GM12878 (cell line): ENCODE data around the gene P2RX2. TPM values are rescaled to one million over a fixed set of nuclear protein-coding genes. Genes with fewer than 3 reads are reported as not detected.

ENCODE experiments used
- ATAC-seq: fragments of 200-7000 bp; cut with Tn5 transposase; 3 replicates; pipeline ENCODE4 v1.9.1; 2020; ENCODE audit warnings: mild to moderate bottlenecking, moderate library complexity
- BruUV-seq: library from RNA; stranded (reverse); fragments of 400-500 nt; replicated peaks from 2 replicates; lab custom pipeline; 2021; lab: Mats Ljungman, UMichigan
- CTCF ChIA-PET: fragments of 300-600 bp; sonication (Branson Sonifier 250); formaldehyde crosslinking; extraction: SDS; loops from one replicate; lab custom pipeline; 2021; ENCODE audit warnings: inconsistent platforms; lab: Yijun Ruan, JAX
- POLR2A ChIA-PET: fragments of 350-600 bp; formaldehyde crosslinking; extraction: SDS; loops from one replicate; lab custom pipeline; 2021; ENCODE audit warnings: inconsistent platforms; lab: Charles Lee
- RAD21 ChIA-PET: fragments of 300-600 bp; sonication (Branson Sonifier 250); formaldehyde crosslinking; loops from one replicate; lab custom pipeline; 2023; ENCODE audit warnings: antibody characterized with exemption; ENCODE audit not compliant: unreplicated experiment; lab: Charles Lee
- SMC1A ChIA-PET: fragments of 300-600 bp; sonication (Branson Sonifier 250); formaldehyde crosslinking; loops from one replicate; lab custom pipeline; 2023; ENCODE audit not compliant: unreplicated experiment, uncharacterized antibody; lab: Charles Lee
- DNase-seq: peaks from one replicate; pipeline ENCODE4 v3.0.0-alpha.2; 2011; ENCODE audit warnings: low read depth, low spot score
- FAIRE-seq: peaks from 3 replicates; lab custom pipeline; 2011; peaks lifted over from hg19 to GRCh38; lab: Jason Lieb, UNC
- H2AFZ ChIP-seq: 2 replicates; pipeline ENCODE4 v1.6.0; 2011; ENCODE audit warnings: low read depth, low read length, control low read depth; ENCODE audit not compliant: control insufficient read depth
- H3K27ac ChIP-seq: 2 replicates; pipeline ENCODE4 v1.5.1; 2011; ENCODE audit warnings: control low read depth; ENCODE audit not compliant: control insufficient read depth, insufficient read depth
- H3K27me3 ChIP-seq, 2 experiments: replicated peaks in 1 of 2; 2 replicates each; pipeline versions ENCODE4 v1.6.0 to v1.6.1; 2011; ENCODE audit warnings: low read length in 1 of 2; ENCODE audit not compliant: control insufficient read depth in 2 of 2, insufficient read depth in 2 of 2
- H3K36me3 ChIP-seq, 2 experiments: 2 replicates each; pipeline ENCODE4 v1.5.1; 2011; ENCODE audit warnings: low read length in 1 of 2; ENCODE audit not compliant: control insufficient read depth in 2 of 2, insufficient read depth in 2 of 2
- H3K4me1 ChIP-seq: 2 replicates; pipeline ENCODE4 v1.6.1; 2011; ENCODE audit warnings: mild to moderate bottlenecking, low read length, moderate library complexity, mixed read lengths; ENCODE audit not compliant: control insufficient read depth, insufficient read depth
- H3K4me2 ChIP-seq: 2 replicates; pipeline ENCODE4 v1.6.0; 2011; ENCODE audit warnings: control low read depth; ENCODE audit not compliant: control insufficient read depth, insufficient read depth
- H3K4me3 ChIP-seq: fragments of 200-600 bp; sonication (generic); 2 replicates; pipeline ENCODE4 v1.5.1; 2016
- H3K79me2 ChIP-seq: 2 replicates; pipeline ENCODE4 v1.6.0; 2011; ENCODE audit warnings: low read length; ENCODE audit not compliant: control insufficient read depth, insufficient read depth
- H3K9ac ChIP-seq: 2 replicates; pipeline ENCODE4 v1.8.0; 2011; ENCODE audit warnings: low read length, control low read depth, mixed read lengths; ENCODE audit not compliant: control insufficient read depth, insufficient read depth
- H3K9me3 ChIP-seq: replicated peaks from 3 replicates; pipeline ENCODE4 v1.5.1; 2011; ENCODE audit warnings: mild to moderate bottlenecking, low read length; ENCODE audit not compliant: control insufficient read depth, insufficient read depth
- H4K20me1 ChIP-seq: 2 replicates; pipeline ENCODE4 v1.6.0; 2011; ENCODE audit not compliant: control insufficient read depth, insufficient read depth
- IRF4 ChIP-seq: IDR thresholded peaks from 2 replicates; pipeline ENCODE4 v1.6.1; 2011; ENCODE audit warnings: low read depth, low read length
- KDM1A ChIP-seq: fragments of 200-600 bp; sonication (generic); IDR thresholded peaks from 2 replicates; pipeline ENCODE4 v1.6.1; 2016; ENCODE audit warnings: borderline replicate concordance
- NFYA ChIP-seq: IDR thresholded peaks from 2 replicates; pipeline ENCODE4 v1.6.1; 2011; ENCODE audit warnings: low read depth, mild to moderate bottlenecking, low read length, improper control_type of control experiment, borderline replicate concordance
- YBX1 ChIP-seq: fragments of 450-650 bp; IDR thresholded peaks from 2 replicates; pipeline ENCODE4 v1.6.1; 2016; ENCODE audit warnings: antibody characterized with exemption
- WGBS: methylation state at CpG from one replicate; pipeline ENCODE4 v1.1.6; 2016; ENCODE audit warnings: low lambda C conversion rate; ENCODE audit not compliant: insufficient replicate concordance, insufficient coverage; ENCODE audit errors: missing lambda C conversion rate; 5-methylcytosine and 5-hydroxymethylcytosine counted together
- in situ Hi-C: fragments of 300-500 bp; cut with MboI; formaldehyde crosslinking; loops from 9 replicates; pipeline ENCODE4 v1.14.3; 2018; ENCODE audit warnings: mixed read lengths
- intact Hi-C: fragments of 100-400 bp; cut with micrococcal nuclease; formaldehyde crosslinking; loops from one replicate; pipeline ENCODE4 v1.14.2; 2022; ENCODE audit not compliant: unreplicated experiment
- microRNA-seq: library from miRNA; unstranded; fragments of <30 nt; microRNA quantifications from one replicate; pipeline ENCODE4, GENCODE V29; 2018
- polyA plus RNA-seq, 11 experiments: library from polyadenylated mRNA; depleted of rRNA in 4 of 11; unstranded in 6 of 11; stranded (reverse) in 5 of 11; fragments of >200 nt; fragmentation: Nextera tagmentation in 4 of 11; fragmentation: Illumina TruSeq in 1 of 11; extraction: Ambion mirVana in 4 of 11; extraction: Trizol in 1 of 11; gene quantifications; 1 replicate in 1 of 11; 2 replicates in 10 of 11; pipeline versions ENCODE4 v1.2.1 to v1.2.3, GENCODE V29; 2011 to 2016; ENCODE audit warnings: inconsistent platforms in 2 of 11, missing spikeins in 2 of 11, low read depth in 1 of 11
- small RNA-seq: library from RNA; depleted of rRNA; stranded (forward); fragments of <200 nt; gene quantifications from one replicate; pipeline ENCODE3, GENCODE V24; 2014
- total RNA-seq, 4 experiments: library from RNA; depleted of rRNA in 3 of 4; stranded (reverse); fragments of >200 nt in 3 of 4; fragmentation: Illumina TruSeq in 1 of 4; extraction: Trizol in 1 of 4; gene quantifications; 2 replicates each; pipeline versions ENCODE4 v1.2.1 to v1.2.3, GENCODE V29; 2013 to 2021

The P2RX2 gene
- total and polyA plus RNA-seq, 10 of the 15 experiments (the other 5 are each of a cell fraction or from before 2014, with no cell fraction given): not detected

DNA sequence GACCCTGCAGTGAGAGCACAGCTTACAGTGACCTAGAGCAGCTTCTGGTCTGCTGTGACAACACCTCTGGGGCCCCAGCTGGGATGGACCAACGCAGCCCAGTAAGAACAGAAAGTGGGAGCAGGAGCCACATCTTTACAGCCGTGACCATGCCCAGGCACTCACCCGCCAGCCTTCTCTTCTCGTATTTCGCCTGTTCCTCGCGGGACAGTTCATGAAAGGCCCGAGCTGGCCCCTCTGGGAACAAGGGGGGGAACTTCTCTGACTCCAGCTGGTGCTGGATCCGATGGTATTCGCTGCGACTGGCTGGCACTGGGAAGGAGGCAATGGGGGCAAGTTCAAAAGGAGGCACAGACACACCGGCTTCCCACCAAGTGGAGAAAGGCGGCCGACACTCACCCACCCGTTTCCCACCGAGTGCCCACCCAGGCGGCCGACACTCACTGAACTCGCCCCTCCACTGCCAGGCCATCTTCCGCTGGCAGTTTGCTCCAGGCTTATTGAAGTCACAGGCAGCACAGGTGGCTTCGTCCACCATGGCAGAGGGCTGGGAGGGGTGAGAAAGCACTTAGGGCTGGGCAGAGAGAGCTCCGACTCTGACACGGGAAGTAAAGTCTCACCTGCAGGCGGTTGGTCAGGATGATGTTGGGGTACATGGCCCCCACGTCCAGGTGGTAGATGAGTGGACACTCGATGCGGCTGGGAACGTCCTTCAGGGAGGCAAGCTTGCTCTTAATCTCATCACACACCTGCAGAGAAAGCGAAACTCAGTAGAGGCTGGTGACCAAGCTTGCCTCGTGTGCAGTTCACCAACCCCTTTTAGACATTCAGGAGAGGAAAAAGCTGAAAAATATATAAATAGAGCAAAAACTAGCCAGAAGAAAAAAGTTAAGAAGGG lies 49.9 kb downstream of the P2RX2 start (continued):
- TF ChIP-seq NFYA: no peak
- TF ChIP-seq, all 136 proteins: peak for 0

DNA sequence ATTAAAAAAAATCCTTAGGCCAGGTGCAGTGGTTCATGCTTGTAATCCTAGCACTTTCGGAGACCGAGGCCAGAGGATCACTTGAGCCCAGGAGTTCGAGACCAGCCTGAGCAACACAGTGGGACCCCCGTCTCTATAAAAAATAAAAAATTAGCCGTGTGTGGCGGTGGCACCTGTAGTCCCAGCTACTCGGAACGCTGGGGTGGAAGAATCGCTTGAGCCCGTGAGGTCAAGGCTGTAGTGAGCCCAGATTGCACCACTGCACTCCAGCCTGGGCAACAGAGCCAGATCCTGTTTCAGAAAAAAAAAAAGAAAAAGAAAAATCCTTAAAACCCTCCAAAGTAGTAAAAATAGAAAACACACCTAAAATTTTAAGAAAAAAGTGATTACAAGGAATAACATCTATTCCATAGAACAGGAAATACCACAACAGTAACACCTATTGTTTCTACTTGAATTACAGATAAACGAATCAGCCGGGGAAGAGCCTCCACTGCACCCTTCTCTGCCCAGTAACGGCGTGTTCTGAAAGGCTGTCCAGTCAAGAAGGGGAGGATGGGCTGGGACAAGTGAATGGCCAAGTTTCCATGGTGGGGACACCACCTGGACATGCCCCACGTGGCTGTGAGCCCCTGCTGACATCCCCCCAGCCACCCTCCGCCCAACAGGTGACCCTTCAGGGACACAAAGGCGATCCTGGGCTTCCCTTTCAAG lies 50.7 kb downstream of the P2RX2 start:
- Histone ChIP-seq H2AFZ (no peak overlapping the region), H3K9me3 (no peaks in the 10 kb centered on the region), H3K4me3 (no peak overlapping the region), H3K27me3 (no peaks in the 10 kb centered on the region), H3K36me3 (peaks cover 23 to 45% of the 10 kb centered on the region in 2 experiments), H3K4me2 (no peak overlapping the region), H3K4me1 (no peaks in the 10 kb centered on the region), H4K20me1 (no peaks in the 10 kb centered on the region), H3K9ac (no peak overlapping the region), H3K27ac (no peak overlapping the region), H3K79me2 (no peaks in the 10 kb centered on the region)
- TF ChIP-seq IRF4: no peak
- TF ChIP-seq YBX1: no peak
- no peak for TF ChIP-seq KDM1A
- ChIA-PET SMC1A (no interaction called here), RAD21 (no interaction called here), CTCF (no interaction called here), POLR2A (no interaction called here)
- no peak for ATAC-seq
- no TSS peak for BruUV-seq
- intact Hi-C loops: no loop called here
- in situ Hi-C loops: no loop called here
- FAIRE-seq: no peak
- WGBS: 94% methylated on average over 17 of the region's 17 CpGs
- DNase-seq: no peak

Small RNA genes lying within 50 kb of the gene (microRNA-seq; reads per million reads assigned to microRNA genes)
- gene MIR6763: 1.1 reads per million

Small RNA genes lying within 50 kb of the gene (small RNA-seq; reads per million reads assigned to genes)
- gene MIR6763: not detected

Other genes with a start within 250 kb of the P2RX2 start
- 4.5 and 6.3 TPM in 2 replicates for gene FBRSL1, start 128.6 kb upstream of the P2RX2 start, total RNA-seq (2014; rRNA removed)
- 2.0 and 6.7 TPM in 2 replicates for gene FBRSL1, start 128.6 kb upstream of the P2RX2 start, total RNA-seq (2014; rRNA removed; fragmentation: Illumina TruSeq; extraction: Trizol)
- 53.4 and 55.1 TPM in 2 replicates for gene FBRSL1, start 128.6 kb upstream of the P2RX2 start, total RNA-seq (2021)
- 0.40 and 0.81 TPM in 2 replicates for gene FBRSL1, start 128.6 kb upstream of the P2RX2 start, polyA plus RNA-seq (2011; rRNA removed)
- gene FBRSL1, start 128.6 kb upstream of the P2RX2 start, polyA plus RNA-seq (2014; fragmentation: Illumina TruSeq; extraction: Trizol): 1.1 and 12.3 TPM in 2 replicates
- under 1 TPM; 0.19 to 0.58 TPM for gene FBRSL1, start 128.6 kb upstream of the P2RX2 start, polyA plus RNA-seq (2014; fragmentation: Nextera tagmentation; extraction: Ambion mirVana)
- 19.9 and 29.3 TPM in 2 replicates for gene FBRSL1, start 128.6 kb upstream of the P2RX2 start, polyA plus RNA-seq (2014; rRNA removed)
- 1 to 10 TPM; 1.4 to 1.9 TPM for gene FBRSL1, start 128.6 kb upstream of the P2RX2 start, polyA plus RNA-seq (2016; fragmentation: Nextera tagmentation; extraction: Ambion mirVana)
- not detected in 2 replicates for gene LRCOL1, start 8.2 kb upstream of the P2RX2 start, total RNA-seq (2014; rRNA removed)
- gene LRCOL1, start 8.2 kb upstream of the P2RX2 start, total RNA-seq (2014; rRNA removed; fragmentation: Illumina TruSeq; extraction: Trizol): not detected in 2 replicates
- gene LRCOL1, start 8.2 kb upstream of the P2RX2 start, total RNA-seq (2021): not detected in 2 replicates
- gene LRCOL1, start 8.2 kb upstream of the P2RX2 start, polyA plus RNA-seq (2011; rRNA removed): not detected in 2 replicates
- gene LRCOL1, start 8.2 kb upstream of the P2RX2 start, polyA plus RNA-seq (2014; fragmentation: Illumina TruSeq; extraction: Trizol): not detected in 2 replicates
- gene LRCOL1, start 8.2 kb upstream of the P2RX2 start, polyA plus RNA-seq (2014; fragmentation: Nextera tagmentation; extraction: Ambion mirVana): not detected
- not detected in 2 replicates for gene LRCOL1, start 8.2 kb upstream of the P2RX2 start, polyA plus RNA-seq (2014; rRNA removed)
- not detected for gene LRCOL1, start 8.2 kb upstream of the P2RX2 start, polyA plus RNA-seq (2016; fragmentation: Nextera tagmentation; extraction: Ambion mirVana)
- gene POLE, start 68.6 kb downstream of the P2RX2 start, total RNA-seq (2014; rRNA removed): 56.1 and 69.6 TPM in 2 replicates
- gene POLE, start 68.6 kb downstream of the P2RX2 start, total RNA-seq (2014; rRNA removed; fragmentation: Illumina TruSeq; extraction: Trizol): 24.8 and 26.7 TPM in 2 replicates
- gene POLE, start 68.6 kb downstream of the P2RX2 start, total RNA-seq (2021): 86.8 and 103 TPM in 2 replicates
- gene POLE, start 68.6 kb downstream of the P2RX2 start, polyA plus RNA-seq (2011; rRNA removed): 21.4 and 43.6 TPM in 2 replicates
- gene POLE, start 68.6 kb downstream of the P2RX2 start, polyA plus RNA-seq (2014; fragmentation: Illumina TruSeq; extraction: Trizol): 29.8 and 50.0 TPM in 2 replicates
- 1 to 10 TPM; 2.3 to 3.5 TPM for gene POLE, start 68.6 kb downstream of the P2RX2 start, polyA plus RNA-seq (2014; fragmentation: Nextera tagmentation; extraction: Ambion mirVana)
- 84.2 and 91.5 TPM in 2 replicates for gene POLE, start 68.6 kb downstream of the P2RX2 start, polyA plus RNA-seq (2014; rRNA removed)
- gene POLE, start 68.6 kb downstream of the P2RX2 start, polyA plus RNA-seq (2016; fragmentation: Nextera tagmentation; extraction: Ambion mirVana): 10 to 100 TPM; 28.7 to 30.6 TPM
- 61.5 and 65.0 TPM in 2 replicates for gene PXMP2, start 68.8 kb downstream of the P2RX2 start, total RNA-seq (2014; rRNA removed)
- gene PXMP2, start 68.8 kb downstream of the P2RX2 start, total RNA-seq (2014; rRNA removed; fragmentation: Illumina TruSeq; extraction: Trizol): 37.6 and 38.1 TPM in 2 replicates
- gene PXMP2, start 68.8 kb downstream of the P2RX2 start, total RNA-seq (2021): 40.9 and 41.5 TPM in 2 replicates
- 31.6 and 36.4 TPM in 2 replicates for gene PXMP2, start 68.8 kb downstream of the P2RX2 start, polyA plus RNA-seq (2011; rRNA removed)
- 18.4 and 42.6 TPM in 2 replicates for gene PXMP2, start 68.8 kb downstream of the P2RX2 start, polyA plus RNA-seq (2014; fragmentation: Illumina TruSeq; extraction: Trizol)
- gene PXMP2, start 68.8 kb downstream of the P2RX2 start, polyA plus RNA-seq (2014; fragmentation: Nextera tagmentation; extraction: Ambion mirVana): 10 to 100 TPM in 1 of 2 experiments, 1 to 10 TPM in 1; 4.0 to 10.3 TPM
- gene PXMP2, start 68.8 kb downstream of the P2RX2 start, polyA plus RNA-seq (2014; rRNA removed): 68.5 and 73.6 TPM in 2 replicates
- 10 to 100 TPM; 66.7 to 97.8 TPM for gene PXMP2, start 68.8 kb downstream of the P2RX2 start, polyA plus RNA-seq (2016; fragmentation: Nextera tagmentation; extraction: Ambion mirVana)
- 71.2 and 81.8 TPM in 2 replicates for gene PGAM5, start 92.1 kb downstream of the P2RX2 start, total RNA-seq (2014; rRNA removed)
- gene PGAM5, start 92.1 kb downstream of the P2RX2 start, total RNA-seq (2014; rRNA removed; fragmentation: Illumina TruSeq; extraction: Trizol): 47.6 and 55.7 TPM in 2 replicates
- gene PGAM5, start 92.1 kb downstream of the P2RX2 start, total RNA-seq (2021): 79.7 and 90.9 TPM in 2 replicates
- gene PGAM5, start 92.1 kb downstream of the P2RX2 start, polyA plus RNA-seq (2011; rRNA removed): 16.2 and 27.7 TPM in 2 replicates
- 16.5 and 44.3 TPM in 2 replicates for gene PGAM5, start 92.1 kb downstream of the P2RX2 start, polyA plus RNA-seq (2014; fragmentation: Illumina TruSeq; extraction: Trizol)
- gene PGAM5, start 92.1 kb downstream of the P2RX2 start, polyA plus RNA-seq (2014; fragmentation: Nextera tagmentation; extraction: Ambion mirVana): 10 to 100 TPM in 1 of 2 experiments, 1 to 10 TPM in 1; 9.6 to 16.4 TPM
- gene PGAM5, start 92.1 kb downstream of the P2RX2 start, polyA plus RNA-seq (2014; rRNA removed): 66.9 and 68.4 TPM in 2 replicates
- 10 to 100 TPM in 1 of 2 experiments, 1 to 10 TPM in 1; 8.2 to 46.3 TPM for gene PGAM5, start 92.1 kb downstream of the P2RX2 start, polyA plus RNA-seq (2016; fragmentation: Nextera tagmentation; extraction: Ambion mirVana)
- 53.6 and 57.3 TPM in 2 replicates for gene ANKLE2, start 143.1 kb downstream of the P2RX2 start, total RNA-seq (2014; rRNA removed)
- gene ANKLE2, start 143.1 kb downstream of the P2RX2 start, total RNA-seq (2014; rRNA removed; fragmentation: Illumina TruSeq; extraction: Trizol): 47.5 and 52.6 TPM in 2 replicates
- 63.5 and 65.9 TPM in 2 replicates for gene ANKLE2, start 143.1 kb downstream of the P2RX2 start, total RNA-seq (2021)
- 58.3 and 89.4 TPM in 2 replicates for gene ANKLE2, start 143.1 kb downstream of the P2RX2 start, polyA plus RNA-seq (2011; rRNA removed)
- 47.7 and 53.3 TPM in 2 replicates for gene ANKLE2, start 143.1 kb downstream of the P2RX2 start, polyA plus RNA-seq (2014; fragmentation: Illumina TruSeq; extraction: Trizol)
- gene ANKLE2, start 143.1 kb downstream of the P2RX2 start, polyA plus RNA-seq (2014; fragmentation: Nextera tagmentation; extraction: Ambion mirVana): 1 to 10 TPM; 4.3 to 6.7 TPM
- gene ANKLE2, start 143.1 kb downstream of the P2RX2 start, polyA plus RNA-seq (2014; rRNA removed): 65.5 and 69.0 TPM in 2 replicates
- 10 to 100 TPM; 28.2 to 41.7 TPM for gene ANKLE2, start 143.1 kb downstream of the P2RX2 start, polyA plus RNA-seq (2016; fragmentation: Nextera tagmentation; extraction: Ambion mirVana)
- 30.5 and 33.2 TPM in 2 replicates for gene GOLGA3, start 210.1 kb downstream of the P2RX2 start, total RNA-seq (2014; rRNA removed)
- gene GOLGA3, start 210.1 kb downstream of the P2RX2 start, total RNA-seq (2014; rRNA removed; fragmentation: Illumina TruSeq; extraction: Trizol): 17.4 and 18.6 TPM in 2 replicates
- gene GOLGA3, start 210.1 kb downstream of the P2RX2 start, total RNA-seq (2021): 36.3 and 42.7 TPM in 2 replicates
- 5.7 and 9.7 TPM in 2 replicates for gene GOLGA3, start 210.1 kb downstream of the P2RX2 start, polyA plus RNA-seq (2011; rRNA removed)
- gene GOLGA3, start 210.1 kb downstream of the P2RX2 start, polyA plus RNA-seq (2014; fragmentation: Illumina TruSeq; extraction: Trizol): 4.6 and 8.3 TPM in 2 replicates
- gene GOLGA3, start 210.1 kb downstream of the P2RX2 start, polyA plus RNA-seq (2014; fragmentation: Nextera tagmentation; extraction: Ambion mirVana): 1 to 10 TPM; 2.0 to 3.7 TPM
- 16.0 and 21.5 TPM in 2 replicates for gene GOLGA3, start 210.1 kb downstream of the P2RX2 start, polyA plus RNA-seq (2014; rRNA removed)
- 10 to 100 TPM; 14.4 to 16.8 TPM for gene GOLGA3, start 210.1 kb downstream of the P2RX2 start, polyA plus RNA-seq (2016; fragmentation: Nextera tagmentation; extraction: Ambion mirVana)